ENCODE results near the gene NUFIP2. TPM values are rescaled to one million over a fixed set of nuclear protein-coding genes. Genes with fewer than 3 reads are reported as not detected.

The NUFIP2 gene
- total RNA-seq, 1 experiment from 2014 or later: 38.5 TPM

GRCh38 chr17:29219378-29220047 is 74.4 kb downstream of the NUFIP2 start:
- Histone ChIP-seq H3K9ac (ENCODE audit: low read length) (no peak overlapping the region), H3K9me2 (replicated peaks; ENCODE audit: insufficient read depth, low read length) (no peaks in the 10 kb centered on the region), H3K4me1 (ENCODE audit: low read length) (0 out of 2 replicates have a peak, but pooled peaks cover 2% of the 10 kb centered on the region), H3K9me3 (ENCODE audit: low read length) (no peaks in the 10 kb centered on the region), H3K27ac (ENCODE audit: low read length) (no peak overlapping the region), H3K36me3 (ENCODE audit: insufficient read depth, low read length) (no peaks in the 10 kb centered on the region), H4K20me1 (ENCODE audit: insufficient read depth, low read depth, low read length) (no peaks in the 10 kb centered on the region), H3K4me3 (ENCODE audit: low read length) (no peak overlapping the region), H2AFZ (ENCODE audit: low read length) (no peak overlapping the region), H3K79me2 (ENCODE audit: low read length) (no peaks in the 10 kb centered on the region), H3K27me3 (ENCODE audit: low read length) (no peaks in the 10 kb centered on the region), H3K4me2 (ENCODE audit: low read depth, low read length, poor library complexity, severe bottlenecking) (peak overlapping the region; percentile 44)
- peak; percentile 81 for DNase-seq

GRCh38 chr17:29216856-29217255 is 77.1 kb downstream of the NUFIP2 start:
- Histone ChIP-seq H3K4me2 (ENCODE audit: low read depth, low read length, poor library complexity, severe bottlenecking) (no peak overlapping the region), H3K9ac (ENCODE audit: low read length) (no peak overlapping the region), H3K36me3 (ENCODE audit: insufficient read depth, low read length) (no peaks in the 10 kb centered on the region), H3K4me3 (ENCODE audit: low read length) (no peak overlapping the region), H2AFZ (ENCODE audit: low read length) (no peak overlapping the region), H3K27me3 (ENCODE audit: low read length) (no peaks in the 10 kb centered on the region), H3K79me2 (ENCODE audit: low read length) (no peaks in the 10 kb centered on the region), H3K9me2 (replicated peaks; ENCODE audit: insufficient read depth, low read length) (no peaks in the 10 kb centered on the region), H4K20me1 (ENCODE audit: insufficient read depth, low read depth, low read length) (no peaks in the 10 kb centered on the region), H3K4me1 (ENCODE audit: low read length) (0 out of 2 replicates have a peak, but pooled peaks cover 2% of the 10 kb centered on the region), H3K27ac (ENCODE audit: low read length) (no peak overlapping the region), H3K9me3 (ENCODE audit: low read length) (no peaks in the 10 kb centered on the region)
- no peak for DNase-seq

DNA sequence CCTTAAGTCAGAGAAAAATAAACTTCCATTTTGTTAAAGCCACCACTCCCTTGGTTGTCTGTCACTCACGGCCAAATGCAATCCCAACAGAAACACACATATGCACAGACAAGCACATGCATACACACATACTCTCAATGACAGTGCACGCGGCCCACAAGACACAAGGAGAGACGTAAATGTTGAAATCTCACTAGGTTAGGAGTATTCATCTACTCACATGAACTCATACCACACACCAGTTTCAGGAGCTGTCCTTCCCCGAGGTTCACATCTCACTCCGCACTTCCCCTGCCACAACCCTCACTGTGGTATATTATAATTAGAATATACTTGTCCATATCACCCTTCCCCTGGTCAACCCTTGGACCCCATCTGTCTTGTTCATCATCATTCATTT is 77.8 kb downstream of the NUFIP2 start:
- Histone ChIP-seq H2AFZ (ENCODE audit: low read length) (no peak overlapping the region), H3K9me2 (replicated peaks; ENCODE audit: insufficient read depth, low read length) (no peaks in the 10 kb centered on the region), H3K4me1 (ENCODE audit: low read length) (0 out of 2 replicates have a peak, but pooled peaks cover 2% of the 10 kb centered on the region), H3K4me3 (ENCODE audit: low read length) (no peak overlapping the region), H3K27ac (ENCODE audit: low read length) (no peak overlapping the region), H3K9ac (ENCODE audit: low read length) (no peak overlapping the region), H3K36me3 (ENCODE audit: insufficient read depth, low read length) (no peaks in the 10 kb centered on the region), H3K27me3 (ENCODE audit: low read length) (no peaks in the 10 kb centered on the region), H3K4me2 (ENCODE audit: low read depth, low read length, poor library complexity, severe bottlenecking) (no peak overlapping the region), H4K20me1 (ENCODE audit: insufficient read depth, low read depth, low read length) (no peaks in the 10 kb centered on the region), H3K79me2 (ENCODE audit: low read length) (no peaks in the 10 kb centered on the region), H3K9me3 (ENCODE audit: low read length) (no peaks in the 10 kb centered on the region)
- DNase-seq: no peak

- Histone ChIP-seq H3K9me3 (ENCODE audit: low read length) (no peaks in the 10 kb centered on the region), H3K9me2 (replicated peaks; ENCODE audit: insufficient read depth, low read length) (no peaks in the 10 kb centered on the region), H3K4me3 (ENCODE audit: low read length) (no peak overlapping the region), H3K27ac (ENCODE audit: low read length) (no peak overlapping the region), H3K4me2 (ENCODE audit: low read depth, low read length, poor library complexity, severe bottlenecking) (no peak overlapping the region), H2AFZ (ENCODE audit: low read length) (no peak overlapping the region), H4K20me1 (ENCODE audit: insufficient read depth, low read depth, low read length) (no peaks in the 10 kb centered on the region), H3K27me3 (ENCODE audit: low read length) (no peaks in the 10 kb centered on the region), H3K4me1 (ENCODE audit: low read length) (0 out of 2 replicates have a peak, but pooled peaks cover 2% of the 10 kb centered on the region), H3K9ac (ENCODE audit: low read length) (no peak overlapping the region), H3K79me2 (ENCODE audit: low read length) (no peaks in the 10 kb centered on the region), H3K36me3 (ENCODE audit: insufficient read depth, low read length) (no peaks in the 10 kb centered on the region)
- DNase-seq: no peak
Observed at GRCh38 chr17:29215717-29216116, 78.2 kb downstream of the NUFIP2 start.

- no peak overlapping the region for H3K9ac ChIP-seq (ENCODE audit: low read length)
- no peak overlapping the region for H3K27ac ChIP-seq (ENCODE audit: low read length)
- H3K9me3 ChIP-seq (ENCODE audit: low read length): no peaks in the 10 kb centered on the region
- H3K4me3 ChIP-seq (ENCODE audit: low read length): no peak overlapping the region
- H3K79me2 ChIP-seq (ENCODE audit: low read length): no peaks in the 10 kb centered on the region
- H4K20me1 ChIP-seq (ENCODE audit: insufficient read depth, low read depth, low read length): no peaks in the 10 kb centered on the region
- no peak overlapping the region for H3K4me2 ChIP-seq (ENCODE audit: low read depth, low read length, poor library complexity, severe bottlenecking)
- no peaks in the 10 kb centered on the region for H3K36me3 ChIP-seq (ENCODE audit: insufficient read depth, low read length)
- DNase-seq: no peak
- no peak overlapping the region for H2AFZ ChIP-seq (ENCODE audit: low read length)
- no peaks in the 10 kb centered on the region for H3K27me3 ChIP-seq (ENCODE audit: low read length)
- 0 out of 2 replicates have a peak, but pooled peaks cover 2% of the 10 kb centered on the region for H3K4me1 ChIP-seq (ENCODE audit: low read length)
- no peaks in the 10 kb centered on the region for H3K9me2 ChIP-seq (replicated peaks; ENCODE audit: insufficient read depth, low read length)
Observed at GRCh38 chr17:29215174-29215573, 78.8 kb downstream of the NUFIP2 start.

GRCh38 chr17:29214215-29215146 is 79.5 kb downstream of the NUFIP2 start:
- Histone ChIP-seq H3K9ac (ENCODE audit: low read length) (no peak overlapping the region), H3K9me3 (ENCODE audit: low read length) (no peaks in the 10 kb centered on the region), H4K20me1 (ENCODE audit: insufficient read depth, low read depth, low read length) (no peaks in the 10 kb centered on the region), H3K79me2 (ENCODE audit: low read length) (no peaks in the 10 kb centered on the region), H3K4me1 (ENCODE audit: low read length) (0 out of 2 replicates have a peak, but pooled peaks cover 2% of the 10 kb centered on the region), H3K4me3 (ENCODE audit: low read length) (no peak overlapping the region), H3K9me2 (replicated peaks; ENCODE audit: insufficient read depth, low read length) (no peaks in the 10 kb centered on the region), H2AFZ (ENCODE audit: low read length) (no peak overlapping the region), H3K27ac (ENCODE audit: low read length) (no peak overlapping the region), H3K36me3 (ENCODE audit: insufficient read depth, low read length) (no peaks in the 10 kb centered on the region), H3K27me3 (ENCODE audit: low read length) (no peaks in the 10 kb centered on the region), H3K4me2 (ENCODE audit: low read depth, low read length, poor library complexity, severe bottlenecking) (no peak overlapping the region)
- no peak for DNase-seq

- H3K36me3 ChIP-seq (ENCODE audit: insufficient read depth, low read length): no peaks in the 10 kb centered on the region
- H3K27ac ChIP-seq (ENCODE audit: low read length): no peak overlapping the region
- no peaks in the 10 kb centered on the region for H3K4me1 ChIP-seq (ENCODE audit: low read length)
- H3K4me3 ChIP-seq (ENCODE audit: low read length): no peak overlapping the region
- H3K9ac ChIP-seq (ENCODE audit: low read length): no peak overlapping the region
- no peaks in the 10 kb centered on the region for H3K27me3 ChIP-seq (ENCODE audit: low read length)
- no peaks in the 10 kb centered on the region for H3K9me2 ChIP-seq (replicated peaks; ENCODE audit: insufficient read depth, low read length)
- H2AFZ ChIP-seq (ENCODE audit: low read length): no peak overlapping the region
- no peak for DNase-seq
- no peaks in the 10 kb centered on the region for H3K9me3 ChIP-seq (ENCODE audit: low read length)
- no peaks in the 10 kb centered on the region for H3K79me2 ChIP-seq (ENCODE audit: low read length)
- no peak overlapping the region for H3K4me2 ChIP-seq (ENCODE audit: low read depth, low read length, poor library complexity, severe bottlenecking)
- no peaks in the 10 kb centered on the region for H4K20me1 ChIP-seq (ENCODE audit: insufficient read depth, low read depth, low read length)
Observed at GRCh38 chr17:29212681-29213121, 81.2 kb downstream of the NUFIP2 start.

- no peaks in the 10 kb centered on the region for H3K9me2 ChIP-seq (replicated peaks; ENCODE audit: insufficient read depth, low read length)
- H3K9ac ChIP-seq (ENCODE audit: low read length): no peak overlapping the region
- no peak for DNase-seq
- H4K20me1 ChIP-seq (ENCODE audit: insufficient read depth, low read depth, low read length): no peaks in the 10 kb centered on the region
- no peak overlapping the region for H3K4me2 ChIP-seq (ENCODE audit: low read depth, low read length, poor library complexity, severe bottlenecking)
- H3K27ac ChIP-seq (ENCODE audit: low read length): no peak overlapping the region
- no peaks in the 10 kb centered on the region for H3K9me3 ChIP-seq (ENCODE audit: low read length)
- no peak overlapping the region for H3K4me3 ChIP-seq (ENCODE audit: low read length)
- no peak overlapping the region for H2AFZ ChIP-seq (ENCODE audit: low read length)
- H3K27me3 ChIP-seq (ENCODE audit: low read length): no peaks in the 10 kb centered on the region
- H3K4me1 ChIP-seq (ENCODE audit: low read length): no peaks in the 10 kb centered on the region
- no peaks in the 10 kb centered on the region for H3K36me3 ChIP-seq (ENCODE audit: insufficient read depth, low read length)
- H3K79me2 ChIP-seq (ENCODE audit: low read length): no peaks in the 10 kb centered on the region
Observed at GRCh38 chr17:29212094-29212631, 81.8 kb downstream of the NUFIP2 start.

Data from Karpas-422 (cell line).